Measurements from ENCODE around the gene LRCH4.

LRCH4 gene

GRCh38 chr7:100613412-100614175, 27.7 kb upstream of the LRCH4 start:
- Histone ChIP-seq H4K20me1 (ENCODE audit: low read depth, low read length) (no peaks in the 10 kb centered on the region), H3K9me2 (replicated peaks; ENCODE audit: insufficient read depth, low read length) (no peaks in the 10 kb centered on the region), H3K4me2 (ENCODE audit: low read depth, low read length, poor library complexity, severe bottlenecking) (peak overlapping the region; percentile 78), H3K27me3 (ENCODE audit: low read length) (no peaks in the 10 kb centered on the region), H3K79me2 (ENCODE audit: insufficient read depth, low read length) (no peaks in the 10 kb centered on the region), H3K36me3 (ENCODE audit: low read length) (no peaks in the 10 kb centered on the region), H3F3A (ENCODE audit: insufficient read depth) (peaks cover 6% of the 10 kb centered on the region; the same call in 1 of the 2 replicates), H3K9me3 (ENCODE audit: insufficient read depth, low read length) (no peaks in the 10 kb centered on the region), H3K4me3 (ENCODE audit: insufficient read depth, low read length, poor library complexity, severe bottlenecking) (no peak overlapping the region), H3K27ac (ENCODE audit: low read depth, low read length) (no peak overlapping the region), H3K9ac (ENCODE audit: low read length) (no peak overlapping the region), H2AFZ (ENCODE audit: low read depth, low read length, severe bottlenecking) (no peak overlapping the region)
- TF ChIP-seq, protein P1, sequence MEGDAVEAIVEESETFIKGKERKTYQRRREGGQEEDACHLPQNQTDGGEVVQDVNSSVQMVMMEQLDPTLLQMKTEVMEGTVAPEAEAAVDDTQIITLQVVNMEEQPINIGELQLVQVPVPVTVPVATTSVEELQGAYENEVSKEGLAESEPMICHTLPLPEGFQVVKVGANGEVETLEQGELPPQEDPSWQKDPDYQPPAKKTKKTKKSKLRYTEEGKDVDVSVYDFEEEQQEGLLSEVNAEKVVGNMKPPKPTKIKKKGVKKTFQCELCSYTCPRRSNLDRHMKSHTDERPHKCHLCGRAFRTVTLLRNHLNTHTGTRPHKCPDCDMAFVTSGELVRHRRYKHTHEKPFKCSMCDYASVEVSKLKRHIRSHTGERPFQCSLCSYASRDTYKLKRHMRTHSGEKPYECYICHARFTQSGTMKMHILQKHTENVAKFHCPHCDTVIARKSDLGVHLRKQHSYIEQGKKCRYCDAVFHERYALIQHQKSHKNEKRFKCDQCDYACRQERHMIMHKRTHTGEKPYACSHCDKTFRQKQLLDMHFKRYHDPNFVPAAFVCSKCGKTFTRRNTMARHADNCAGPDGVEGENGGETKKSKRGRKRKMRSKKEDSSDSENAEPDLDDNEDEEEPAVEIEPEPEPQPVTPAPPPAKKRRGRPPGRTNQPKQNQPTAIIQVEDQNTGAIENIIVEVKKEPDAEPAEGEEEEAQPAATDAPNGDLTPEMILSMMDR (IDR thresholded peaks at IDR 0.05; ENCODE audit: insufficient read depth, low read length, poor library complexity, severe bottlenecking), result no peak
- no peak for TF ChIP-seq EZH2phosphoT487 (conservative IDR thresholded peaks at IDR 0.05; ENCODE audit: low read length)

GRCh38 chr7:100612730-100613390, 26.9 kb upstream of the LRCH4 start:
- Histone ChIP-seq H3K9me2 (replicated peaks; ENCODE audit: insufficient read depth, low read length) (no peaks in the 10 kb centered on the region), H3K27ac (ENCODE audit: low read depth, low read length) (no peak overlapping the region), H3K9me3 (ENCODE audit: insufficient read depth, low read length) (no peaks in the 10 kb centered on the region), H3K4me2 (ENCODE audit: low read depth, low read length, poor library complexity, severe bottlenecking) (peak overlapping the region; percentile 78), H3F3A (ENCODE audit: insufficient read depth) (peaks cover 6% of the 10 kb centered on the region; the same call in 1 of the 2 replicates), H3K9ac (ENCODE audit: low read length) (peak overlapping the region; percentile 64), H3K27me3 (ENCODE audit: low read length) (no peaks in the 10 kb centered on the region), H4K20me1 (ENCODE audit: low read depth, low read length) (no peaks in the 10 kb centered on the region), H3K36me3 (ENCODE audit: low read length) (no peaks in the 10 kb centered on the region), H3K4me3 (ENCODE audit: insufficient read depth, low read length, poor library complexity, severe bottlenecking) (peak overlapping the region; percentile 68), H2AFZ (ENCODE audit: low read depth, low read length, severe bottlenecking) (peak overlapping the region; percentile 52), H3K79me2 (ENCODE audit: insufficient read depth, low read length) (no peaks in the 10 kb centered on the region)
- TF ChIP-seq, protein P1 (IDR thresholded peaks at IDR 0.05; ENCODE audit: insufficient read depth, low read length, poor library complexity, severe bottlenecking), result no peak
- no peak for TF ChIP-seq EZH2phosphoT487 (conservative IDR thresholded peaks at IDR 0.05; ENCODE audit: low read length)

DNA sequence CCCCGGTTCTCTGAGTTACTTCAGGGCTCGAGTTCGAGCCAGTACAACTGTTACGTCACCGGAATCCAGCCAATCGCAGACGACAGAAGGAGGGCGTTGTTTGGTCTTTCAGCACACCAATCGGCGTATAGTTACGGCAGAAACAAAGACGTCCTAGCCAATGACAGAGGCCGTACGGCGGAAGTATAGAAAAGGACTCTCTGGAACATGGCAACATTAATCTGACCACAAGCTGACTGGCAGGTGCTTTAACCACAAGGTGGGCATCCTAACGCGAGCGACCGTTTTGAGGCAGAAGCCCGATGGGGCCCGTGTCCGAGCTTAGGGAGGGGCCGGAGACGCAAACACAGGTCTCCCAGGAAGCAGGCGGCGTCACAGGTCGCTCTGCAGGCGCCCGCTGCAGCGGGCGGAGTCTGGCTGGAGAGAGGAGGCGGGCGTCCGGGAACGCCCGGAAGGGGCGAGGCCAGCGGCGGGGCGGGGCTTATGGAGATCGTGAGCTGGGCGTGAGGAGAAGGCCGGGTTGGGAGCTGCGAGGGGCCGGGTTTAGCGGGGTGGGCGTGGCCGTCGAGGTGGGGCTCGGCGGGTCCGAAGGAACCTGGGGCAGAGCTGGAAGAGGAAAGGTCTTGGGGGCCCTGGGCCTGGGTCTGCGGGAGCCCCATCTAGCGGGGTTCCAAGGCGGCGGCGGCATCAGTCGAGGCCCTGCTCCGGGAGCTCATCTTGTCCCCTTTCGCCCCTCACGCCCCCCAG, 26.2 kb upstream of the LRCH4 start, which contains the start of gene MOSPD3:
Gene MOSPD3, plus strand, starts transcription at position 558 of the 747 bp plus-strand sequence. CDS start 252 bp downstream, outside the sequence.
- TF ChIP-seq EZH2phosphoT487 (conservative IDR thresholded peaks at IDR 0.05; ENCODE audit: low read length), result no peak
- TF ChIP-seq, protein P1 (IDR thresholded peaks at IDR 0.05; ENCODE audit: insufficient read depth, low read length, poor library complexity, severe bottlenecking), result no peak
- Histone ChIP-seq H3K4me3 (ENCODE audit: insufficient read depth, low read length, poor library complexity, severe bottlenecking) (peak within 1 kb of the TSS; percentile 68), H3K4me2 (ENCODE audit: low read depth, low read length, poor library complexity, severe bottlenecking) (peak within 1 kb of the TSS; percentile 78), H4K20me1 (ENCODE audit: low read depth, low read length) (no peaks in the 10 kb centered on the region), H2AFZ (ENCODE audit: low read depth, low read length, severe bottlenecking) (peak within 1 kb of the TSS; percentile 88), H3K79me2 (ENCODE audit: insufficient read depth, low read length) (no peaks in the 10 kb centered on the region), H3K9me3 (ENCODE audit: insufficient read depth, low read length) (no peaks in the 10 kb centered on the region), H3K27me3 (ENCODE audit: low read length) (no peaks in the 10 kb centered on the region), H3K9ac (ENCODE audit: low read length) (peak within 1 kb of the TSS; percentile 64), H3K36me3 (ENCODE audit: low read length) (no peaks in the 10 kb centered on the region), H3K27ac (ENCODE audit: low read depth, low read length) (peak within 1 kb of the TSS; percentile 90), H3F3A (ENCODE audit: insufficient read depth) (peaks cover 6% of the 10 kb centered on the region; the same call in 1 of the 2 replicates), H3K9me2 (replicated peaks; ENCODE audit: insufficient read depth, low read length) (no peaks in the 10 kb centered on the region)

All from SU-DHL-6 (cell line).